WTC11 (cell line): ENCODE results near the gene IFIT3.

Experiments
- CREM ChIP-seq: sonication (generic); formaldehyde crosslinking; IDR thresholded peaks from 2 replicates; pipeline ENCODE4 v1.8.1; 2022; ENCODE audit warnings: mild to moderate bottlenecking, missing genetic modification reagents, moderate library complexity
- E2F1 ChIP-seq: sonication (generic); formaldehyde crosslinking; IDR thresholded peaks from 2 replicates; pipeline ENCODE4 v1.8.0; 2022; ENCODE audit warnings: mild to moderate bottlenecking, missing genetic modification reagents
- ELF4 ChIP-seq: sonication (generic); formaldehyde crosslinking; IDR thresholded peaks from 2 replicates; pipeline ENCODE4 v1.8.1; 2022; ENCODE audit warnings: low read depth, mild to moderate bottlenecking, moderate library complexity, missing genetic modification reagents
- IRF1 ChIP-seq: sonication (generic); formaldehyde crosslinking; IDR thresholded peaks from 2 replicates; pipeline ENCODE4 v1.8.0; 2023; ENCODE audit warnings: missing genetic modification reagents
- NFYB ChIP-seq: sonication (generic); formaldehyde crosslinking; conservative IDR thresholded peaks from 2 replicates; pipeline ENCODE4 v1.8.0; 2022; ENCODE audit warnings: low read depth, missing genetic modification reagents
- SP1 ChIP-seq: sonication (generic); formaldehyde crosslinking; conservative IDR thresholded peaks from 2 replicates; pipeline ENCODE4 v1.8.1; 2022; ENCODE audit warnings: missing genetic modification reagents
- USF2 ChIP-seq: sonication (generic); formaldehyde crosslinking; IDR thresholded peaks from 2 replicates; pipeline ENCODE4 v1.8.1; 2023; ENCODE audit warnings: mild to moderate bottlenecking, missing genetic modification reagents, moderate library complexity
- ZNF121 ChIP-seq: sonication (generic); formaldehyde crosslinking; IDR thresholded peaks from 2 replicates; pipeline ENCODE4 v1.8.0; 2023; ENCODE audit warnings: missing genetic modification reagents
- ZNF263 ChIP-seq: sonication (generic); formaldehyde crosslinking; IDR thresholded peaks from 2 replicates; pipeline ENCODE4 v1.8.1; 2022; ENCODE audit warnings: low read depth, mild to moderate bottlenecking, moderate library complexity, missing genetic modification reagents
- ZNF512 ChIP-seq: sonication (generic); formaldehyde crosslinking; IDR thresholded peaks from 2 replicates; pipeline ENCODE4 v1.8.1; 2022; ENCODE audit warnings: missing genetic modification reagents, borderline replicate concordance
- TF ChIP-seq, protein P1 (sequence below): sonication (generic); formaldehyde crosslinking; IDR thresholded peaks from 2 replicates; pipeline ENCODE4 v1.8.1; 2022; ENCODE audit warnings: low read depth, mild to moderate bottlenecking, moderate library complexity, missing genetic modification reagents, borderline replicate concordance
- TF ChIP-seq, protein P2 (sequence below): fragments of 200-600 bp; IDR thresholded peaks from 2 replicates; pipeline ENCODE4 v1.8.0; 2022; ENCODE audit warnings: antibody characterized with exemption

- no peak for TF ChIP-seq USF2 (CRISPR knock-in tag)
- TF ChIP-seq, protein P1, sequence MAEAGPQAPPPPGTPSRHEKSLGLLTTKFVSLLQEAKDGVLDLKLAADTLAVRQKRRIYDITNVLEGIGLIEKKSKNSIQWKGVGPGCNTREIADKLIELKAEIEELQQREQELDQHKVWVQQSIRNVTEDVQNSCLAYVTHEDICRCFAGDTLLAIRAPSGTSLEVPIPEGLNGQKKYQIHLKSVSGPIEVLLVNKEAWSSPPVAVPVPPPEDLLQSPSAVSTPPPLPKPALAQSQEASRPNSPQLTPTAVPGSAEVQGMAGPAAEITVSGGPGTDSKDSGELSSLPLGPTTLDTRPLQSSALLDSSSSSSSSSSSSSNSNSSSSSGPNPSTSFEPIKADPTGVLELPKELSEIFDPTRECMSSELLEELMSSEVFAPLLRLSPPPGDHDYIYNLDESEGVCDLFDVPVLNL (CRISPR knock-in tag), result no peak
- TF ChIP-seq, protein P2, sequence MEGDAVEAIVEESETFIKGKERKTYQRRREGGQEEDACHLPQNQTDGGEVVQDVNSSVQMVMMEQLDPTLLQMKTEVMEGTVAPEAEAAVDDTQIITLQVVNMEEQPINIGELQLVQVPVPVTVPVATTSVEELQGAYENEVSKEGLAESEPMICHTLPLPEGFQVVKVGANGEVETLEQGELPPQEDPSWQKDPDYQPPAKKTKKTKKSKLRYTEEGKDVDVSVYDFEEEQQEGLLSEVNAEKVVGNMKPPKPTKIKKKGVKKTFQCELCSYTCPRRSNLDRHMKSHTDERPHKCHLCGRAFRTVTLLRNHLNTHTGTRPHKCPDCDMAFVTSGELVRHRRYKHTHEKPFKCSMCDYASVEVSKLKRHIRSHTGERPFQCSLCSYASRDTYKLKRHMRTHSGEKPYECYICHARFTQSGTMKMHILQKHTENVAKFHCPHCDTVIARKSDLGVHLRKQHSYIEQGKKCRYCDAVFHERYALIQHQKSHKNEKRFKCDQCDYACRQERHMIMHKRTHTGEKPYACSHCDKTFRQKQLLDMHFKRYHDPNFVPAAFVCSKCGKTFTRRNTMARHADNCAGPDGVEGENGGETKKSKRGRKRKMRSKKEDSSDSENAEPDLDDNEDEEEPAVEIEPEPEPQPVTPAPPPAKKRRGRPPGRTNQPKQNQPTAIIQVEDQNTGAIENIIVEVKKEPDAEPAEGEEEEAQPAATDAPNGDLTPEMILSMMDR, result no peak
- TF ChIP-seq CREM (CRISPR knock-in tag), result no peak
- no peak for TF ChIP-seq E2F1 (CRISPR knock-in tag)
- no peak for TF ChIP-seq NFYB (CRISPR knock-in tag)
- TF ChIP-seq ZNF512, result no peak
- no peak for TF ChIP-seq ELF4 (CRISPR knock-in tag)
- TF ChIP-seq IRF1 (CRISPR knock-in tag), result no peak
- no peak for TF ChIP-seq ZNF121 (CRISPR knock-in tag)
- TF ChIP-seq ZNF263 (CRISPR knock-in tag), result no peak
- TF ChIP-seq SP1 (CRISPR knock-in tag), result no peak
Measured at GRCh38 chr10:89348481-89348880, 20.7 kb downstream of the IFIT3 start.
